ENCODE data around the gene PHF21A. TPM values are rescaled to one million over a fixed set of nuclear protein-coding genes. Genes with fewer than 3 reads are reported as not detected.

Gene PHF21A
- total and polyA plus RNA-seq, 2 of the 8 experiments (the other 6 are each of a cell fraction or from before 2014, with no cell fraction given) = 17.6 to 40.3 TPM

GRCh38 chr11:46121724-46122477 is 647 bp upstream of the PHF21A start (continued):
- TF ChIP-seq MAFK (IDR thresholded peaks at IDR 0.05; ENCODE audit: low read depth, low read length) (no peak), SP1 (IDR thresholded peaks at IDR 0.05; ENCODE audit: low read depth, low read length) (no peak), ASH2L (IDR thresholded peaks at IDR 0.05; ENCODE audit: low read length) (peak; percentile 94), KDM4A (IDR thresholded peaks at IDR 0.05; ENCODE audit: low read depth, low read length, severe bottlenecking) (peak; percentile 54), EP300 (IDR thresholded peaks at IDR 0.05; ENCODE audit: borderline replicate concordance in 1 of 2, low read depth in 2 of 2, low read length in 2 of 2) (no peak), POU5F1 (IDR thresholded peaks at IDR 0.05; ENCODE audit: low read depth, low read length) (no peak), SP4 (IDR thresholded peaks at IDR 0.05; ENCODE audit: low read length) (peak; percentile 46; the same call in 1 of the 2 replicates), JUND (IDR thresholded peaks at IDR 0.05; ENCODE audit: low read length) (no peak)
